Stimulated activated CD8-positive, alpha-beta memory T cell treated with anti-CD3 and anti-CD28 coated beads, Interleukin-7, amount 100 ng/mL, for 48 hours (primary cell): ENCODE data around the gene TUBE1.
"Not testable (repeated sequence)": the region's sequence is repeated elsewhere in the genome, so short reads cannot be mapped to it uniquely, and the experiment has no call there.

ENCODE experiments used
- DNase-seq, 2 donors: peaks; one replicate each; pipeline ENCODE4 v3.0.0-alpha.2; 2020; ENCODE audit warnings: low read depth in 1 of 2; ENCODE audit errors: extremely low read depth in 1 of 2

The TUBE1 gene

GRCh38 chr6:112065426-112065986 lies 21.8 kb downstream of the TUBE1 start:
- DNase-seq: no peak

DNA sequence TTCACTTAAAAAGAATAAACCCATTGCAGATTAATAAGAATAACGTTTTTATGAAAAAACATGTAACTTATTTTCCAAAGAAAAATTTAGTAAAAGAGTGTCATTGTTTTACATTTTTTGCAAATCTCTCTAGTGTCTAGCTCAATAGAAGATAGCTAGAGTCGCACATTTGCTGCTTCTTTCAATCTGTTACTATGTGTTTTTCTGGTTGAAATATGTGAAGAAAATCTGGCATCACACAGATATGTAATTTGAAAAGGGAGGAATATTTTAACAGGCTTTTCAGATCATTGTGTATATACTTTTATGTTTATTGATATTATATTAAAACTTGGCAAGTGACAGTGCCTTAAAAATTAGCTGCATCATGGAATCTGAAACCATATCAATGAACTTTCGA lies 24.3 kb downstream of the TUBE1 start:
- DNase-seq: no peak

GRCh38 chr6:112061605-112062004 lies 25.7 kb downstream of the TUBE1 start:
- no peak for DNase-seq

DNA sequence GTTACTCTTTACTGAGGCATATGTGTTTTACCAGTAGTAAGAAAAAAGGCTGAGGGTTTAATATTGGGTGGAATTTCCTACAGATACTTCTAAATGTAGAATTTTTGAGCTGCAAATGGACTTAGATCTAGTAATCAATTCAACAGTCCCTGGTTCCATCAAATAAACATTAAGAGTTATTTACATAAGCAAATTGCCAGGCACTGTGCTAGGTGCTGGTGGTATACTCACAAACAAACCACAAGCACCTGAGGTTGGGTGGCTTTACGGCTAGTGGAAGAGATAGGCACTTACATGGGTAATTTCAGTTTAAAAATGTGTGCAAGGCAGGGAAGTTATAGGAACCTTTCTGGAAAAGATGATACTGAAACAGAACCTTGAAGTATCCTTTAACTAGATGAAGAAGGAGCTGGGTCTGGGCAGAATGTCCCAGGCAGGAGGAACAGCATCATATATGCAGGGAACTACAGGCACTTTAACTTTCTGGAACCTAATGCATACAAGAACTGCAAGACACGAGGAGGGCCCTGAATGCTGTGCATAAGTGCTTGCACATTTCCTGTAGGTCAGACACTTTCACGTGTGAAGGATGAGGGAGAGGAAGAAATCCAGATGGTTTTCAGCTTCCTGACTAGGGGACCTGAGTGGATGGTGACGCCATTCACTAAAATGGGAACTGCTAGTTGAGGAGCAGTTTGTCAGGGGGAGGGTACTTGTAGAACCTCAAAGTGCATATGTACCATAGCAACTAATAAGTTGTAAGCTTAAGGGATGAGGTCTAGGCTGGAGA lies 28.8 kb downstream of the TUBE1 start:
- no peak for DNase-seq

- DNase-seq: no peak
Observed at GRCh38 chr6:112054555-112055190, 32.6 kb downstream of the TUBE1 start.

DNA sequence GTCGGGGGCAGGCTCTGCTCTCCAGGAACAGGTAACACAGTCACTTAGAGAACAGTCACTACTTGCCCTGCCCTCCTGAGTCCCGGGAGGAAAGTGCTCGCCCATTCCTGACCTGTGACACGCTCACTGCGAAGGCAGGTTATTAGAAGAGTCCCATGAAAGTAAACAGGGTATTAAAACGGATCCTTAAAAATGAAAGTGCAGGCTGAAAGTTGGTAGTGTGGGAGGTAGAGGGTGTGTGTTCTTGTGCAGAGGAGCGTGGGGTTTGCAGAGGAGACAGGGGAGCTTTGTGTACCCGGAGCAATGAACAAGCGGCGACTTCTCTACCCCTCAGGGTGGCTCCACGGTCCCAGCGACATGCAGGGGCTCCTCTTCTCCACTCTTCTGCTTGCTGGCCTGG lies 33.3 kb downstream of the TUBE1 start, which contains the start of gene CCN6:
CCN6 (plus strand) TSS at position 104 of the 400 bp plus-strand sequence; CDS start at position 358, 254 bp downstream.
- no peak for DNase-seq

DNA sequence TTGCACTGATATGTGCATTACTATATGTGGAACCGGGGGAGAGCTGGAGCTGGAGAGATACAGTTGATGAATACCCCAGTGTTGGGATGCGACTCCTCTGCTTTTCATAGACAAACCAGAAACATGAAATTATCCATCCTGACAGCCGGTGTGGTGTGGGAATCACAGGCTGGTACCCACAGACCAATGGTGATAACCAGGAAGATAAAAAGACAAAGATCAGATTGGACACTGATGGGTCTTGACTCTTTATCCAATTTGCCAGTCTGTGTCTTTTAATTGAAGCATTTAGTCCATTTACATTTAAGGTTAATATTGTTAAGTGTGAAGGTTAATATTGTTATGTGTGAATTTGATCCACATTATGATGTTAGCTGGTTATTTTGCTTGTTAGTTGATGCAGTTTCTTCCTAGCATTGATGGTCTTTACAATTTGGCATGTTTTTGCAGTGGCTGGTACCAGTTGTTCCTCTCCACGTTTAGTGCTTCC lies 36.0 kb downstream of the TUBE1 start:
- DNase-seq: not testable (repeated sequence)

GRCh38 chr6:112050429-112050828 lies 36.9 kb downstream of the TUBE1 start:
- no peak for DNase-seq

- no peak for DNase-seq
Observed at GRCh38 chr6:112049996-112050395, 37.3 kb downstream of the TUBE1 start.

DNA sequence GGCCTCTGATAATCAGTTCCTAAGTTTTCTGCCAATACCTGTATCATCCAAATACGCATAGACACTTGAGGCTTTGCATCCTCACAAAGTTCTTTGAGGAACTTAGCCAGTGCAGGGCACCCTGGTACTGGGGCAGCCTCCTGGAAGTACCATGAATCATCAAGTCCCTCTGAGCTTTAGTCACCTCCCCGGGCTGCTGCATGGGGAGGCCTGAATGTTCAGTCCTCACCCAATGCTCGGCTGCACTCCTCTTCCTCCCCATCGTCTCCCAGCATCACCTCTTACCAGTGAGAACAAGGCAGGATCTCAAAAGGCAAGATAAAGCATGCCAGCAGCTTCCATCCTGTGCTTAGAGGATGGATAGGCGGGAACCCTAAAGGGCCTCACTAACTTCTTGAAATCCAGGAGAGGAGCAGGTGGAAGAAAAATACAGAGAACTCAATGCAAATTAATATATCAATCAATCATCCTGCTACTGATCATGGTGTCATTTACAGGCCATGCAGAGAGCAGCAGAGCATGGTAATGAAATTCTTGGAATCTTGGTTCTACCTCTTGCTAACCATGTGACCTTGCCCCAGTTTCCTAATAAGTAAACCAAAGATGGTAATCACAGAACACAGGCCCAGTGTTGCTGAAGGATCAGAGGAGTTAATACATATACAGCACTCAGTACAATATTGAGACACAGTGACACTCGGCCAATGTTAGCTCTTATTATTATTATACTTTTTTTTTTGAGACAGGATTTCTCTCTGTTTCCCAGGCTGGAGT lies 38.1 kb downstream of the TUBE1 start:
- no peak for DNase-seq

DNA sequence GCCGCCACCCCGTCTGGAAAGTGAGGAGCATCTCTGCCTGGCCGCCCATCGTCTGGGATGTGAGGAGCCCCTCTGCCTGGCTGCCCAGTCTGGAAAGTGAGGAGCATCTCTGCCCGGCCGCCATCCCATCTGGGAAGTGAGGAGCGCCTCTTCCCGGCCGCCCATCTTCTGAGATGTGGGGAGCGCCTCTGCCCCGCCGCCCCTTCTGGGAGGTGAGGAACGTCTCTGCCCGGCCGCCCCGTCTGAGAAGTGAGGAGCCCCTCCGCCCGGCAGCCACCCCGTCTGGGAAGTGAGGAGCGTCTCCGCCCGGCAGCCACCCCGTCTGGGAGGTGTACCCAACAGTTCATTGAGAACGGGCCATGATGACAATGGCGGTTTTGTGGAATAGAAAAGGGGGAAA lies 39.8 kb downstream of the TUBE1 start:
- DNase-seq: not testable (repeated sequence)

- no peak for DNase-seq
Observed at GRCh38 chr6:112044856-112045255, 42.4 kb downstream of the TUBE1 start.

- no peak for DNase-seq
Observed at GRCh38 chr6:112044196-112044595, 43.1 kb downstream of the TUBE1 start.

GRCh38 chr6:112043032-112044007 lies 44.0 kb downstream of the TUBE1 start:
- DNase-seq: peak; percentile 76 to 88

DNA sequence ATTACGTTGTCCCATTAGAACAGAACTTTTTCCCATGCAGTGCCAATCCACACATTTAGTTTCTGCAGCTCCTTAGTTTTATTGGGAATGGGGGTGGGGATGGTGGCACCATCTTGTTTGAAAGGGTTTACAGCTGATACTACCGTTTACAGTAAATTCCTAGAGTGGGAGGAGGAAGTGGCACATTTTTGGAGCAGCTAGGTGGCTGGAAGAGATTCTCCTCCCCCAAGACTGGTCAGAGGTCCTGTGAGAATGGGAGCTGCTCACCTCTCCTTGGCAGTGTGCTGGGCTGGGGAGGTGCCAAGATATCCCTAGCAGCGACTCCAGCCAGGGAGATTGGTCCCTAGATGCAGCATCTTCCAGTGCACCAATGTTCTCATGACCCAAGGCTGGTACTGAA lies 45.7 kb downstream of the TUBE1 start:
- DNase-seq: no peak

DNA sequence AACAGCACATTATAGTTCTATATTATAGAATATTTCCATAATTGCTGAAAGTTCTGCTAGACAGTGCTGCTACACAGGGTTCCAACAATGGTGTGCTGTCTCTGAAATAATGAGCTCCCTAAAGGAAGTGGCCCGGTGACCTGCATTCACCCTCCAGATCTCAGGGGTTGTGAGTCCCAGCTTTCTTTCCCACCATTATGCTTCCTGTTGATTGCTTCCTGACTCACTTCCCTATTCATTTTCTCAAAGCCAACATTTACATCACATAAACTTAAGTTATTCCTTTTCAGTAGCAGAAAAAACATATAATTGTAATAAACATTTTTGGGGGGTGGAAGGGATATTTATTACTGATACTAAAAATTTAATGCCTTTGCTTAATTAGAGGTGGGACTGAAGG lies 46.3 kb downstream of the TUBE1 start:
- DNase-seq: no peak

DNA sequence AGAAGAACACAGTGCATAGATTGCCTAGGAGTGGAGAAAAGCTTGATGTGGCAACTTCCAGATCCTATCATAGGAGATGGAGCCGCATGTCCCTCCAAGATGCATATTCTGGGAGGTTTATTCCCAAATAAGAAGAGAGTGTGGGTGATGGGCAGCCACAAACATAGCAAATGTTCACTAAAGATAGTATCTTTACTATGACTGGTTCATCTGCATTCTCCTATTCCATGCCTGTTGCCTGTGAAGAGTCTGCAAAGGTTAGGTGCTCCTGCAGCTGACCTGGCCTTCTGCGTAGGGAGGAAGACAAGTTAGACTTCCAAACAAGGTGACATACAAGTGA lies 47.9 kb downstream of the TUBE1 start:
- no peak for DNase-seq

DNA sequence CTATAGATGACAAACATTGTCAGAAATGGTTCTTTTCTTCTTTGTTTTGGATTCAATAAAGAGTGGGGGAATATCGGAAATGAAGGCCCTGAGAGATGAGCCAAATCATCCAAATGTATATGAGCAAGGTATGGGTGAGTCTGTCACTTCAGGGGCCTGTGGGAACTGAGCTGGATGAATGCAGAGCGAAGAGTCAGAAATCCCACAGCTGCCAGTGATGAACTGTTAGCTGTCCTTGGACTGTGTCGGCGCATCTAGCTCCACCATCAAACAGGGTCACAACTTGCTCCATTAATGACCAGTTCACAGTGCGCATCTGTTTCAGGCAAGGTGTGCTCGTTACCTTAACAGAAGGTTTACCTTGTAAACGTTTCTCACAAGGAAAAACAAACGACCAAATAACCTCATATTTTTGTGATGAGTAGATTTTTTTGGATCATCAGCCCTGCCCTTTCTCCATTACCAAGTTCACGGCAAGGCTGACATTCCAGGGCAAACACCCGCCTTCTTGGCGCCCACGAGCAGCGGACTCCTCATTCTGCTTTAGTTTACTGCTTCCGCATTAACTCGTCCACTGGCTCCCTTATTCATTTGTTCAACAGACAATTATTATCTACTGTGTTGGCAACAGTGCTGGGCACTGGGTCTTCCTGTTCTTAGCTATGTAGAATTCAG lies 48.4 kb downstream of the TUBE1 start:
- DNase-seq: no peak

- DNase-seq: no peak
Observed at GRCh38 chr6:112038268-112038667, 49.0 kb downstream of the TUBE1 start.
